GM12891 (cell line): Measurements from ENCODE around the gene CROCC2.

Experiments
- POLR2AphosphoS5 ChIP-seq: IDR thresholded peaks from 2 replicates; pipeline ENCODE4 v1.6.1; 2011; ENCODE audit warnings: low read depth, low read length, control low read depth
- TAF1 ChIP-seq: IDR thresholded peaks from 2 replicates; pipeline ENCODE4 v1.6.1; 2011; ENCODE audit warnings: low read depth, low read length, control low read depth

DNA sequence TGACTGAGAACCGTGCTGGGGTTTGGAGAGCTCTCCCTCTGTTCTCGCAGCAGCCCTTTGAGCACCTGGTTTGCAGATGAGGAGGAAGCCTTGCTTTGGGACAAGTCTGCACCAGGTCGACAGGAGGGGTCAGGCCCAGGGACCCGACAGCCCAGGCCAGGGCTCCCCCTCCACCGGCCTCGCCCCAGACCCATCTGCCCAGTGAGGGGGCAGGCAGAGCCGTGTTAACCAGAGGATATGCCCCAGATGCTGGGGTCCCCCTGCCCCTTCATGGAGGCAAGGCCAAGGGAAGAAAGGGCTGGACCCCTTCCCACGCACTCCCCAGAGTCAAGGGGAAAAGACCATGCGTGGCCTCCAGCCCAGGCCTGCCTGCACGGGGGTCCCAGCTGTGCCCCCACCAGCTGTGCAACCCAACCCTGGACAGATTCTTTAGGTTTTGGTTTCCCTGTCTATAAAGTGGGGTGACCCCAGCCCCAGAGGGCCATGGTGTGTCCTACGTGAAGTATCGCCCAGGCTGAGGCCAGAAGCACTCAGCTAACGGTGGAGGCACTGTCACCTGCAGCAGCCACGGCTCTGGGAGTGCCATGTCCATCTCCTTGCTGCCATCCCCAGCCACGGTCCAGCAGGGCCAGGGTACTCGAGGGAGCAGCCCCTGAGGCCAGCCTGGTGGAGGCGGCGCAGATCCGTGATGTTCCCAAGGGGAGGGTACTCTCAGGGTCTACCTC is 87.5 kb downstream of the CROCC2 start:
- TF ChIP-seq POLR2AphosphoS5 (no peak), TAF1 (no peak)
